Ammon's horn (tissue), 1 donor: ENCODE results near the gene SDR42E1.
"Not testable (repeated sequence)": the region's sequence is repeated elsewhere in the genome, so short reads cannot be mapped to it uniquely, and the experiment has no call there.

Experiments used
- DNase-seq: peaks from one replicate; pipeline ENCODE4 v3.0.0-alpha.2; 2016; ENCODE audit warnings: low spot score

Gene SDR42E1

DNA sequence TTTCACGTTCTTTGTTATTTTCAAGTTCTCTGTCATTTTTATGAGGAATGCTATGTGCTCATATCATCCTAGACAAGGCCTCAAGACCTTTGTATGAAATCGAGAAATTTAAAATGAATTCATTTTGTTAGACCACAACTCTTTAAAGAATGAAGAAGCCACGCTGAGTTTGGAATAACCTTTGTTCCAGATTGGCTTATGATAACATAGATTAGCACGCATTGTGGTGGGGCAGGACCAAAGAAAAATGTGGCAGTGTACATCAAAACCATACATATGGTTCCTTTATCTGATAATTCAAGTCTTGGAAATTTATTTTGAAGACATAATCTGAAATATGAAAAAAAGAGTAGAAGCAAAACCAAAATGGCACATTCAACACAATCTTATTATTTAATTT lies 26.0 kb upstream of the SDR42E1 start:
- no peak for DNase-seq

DNA sequence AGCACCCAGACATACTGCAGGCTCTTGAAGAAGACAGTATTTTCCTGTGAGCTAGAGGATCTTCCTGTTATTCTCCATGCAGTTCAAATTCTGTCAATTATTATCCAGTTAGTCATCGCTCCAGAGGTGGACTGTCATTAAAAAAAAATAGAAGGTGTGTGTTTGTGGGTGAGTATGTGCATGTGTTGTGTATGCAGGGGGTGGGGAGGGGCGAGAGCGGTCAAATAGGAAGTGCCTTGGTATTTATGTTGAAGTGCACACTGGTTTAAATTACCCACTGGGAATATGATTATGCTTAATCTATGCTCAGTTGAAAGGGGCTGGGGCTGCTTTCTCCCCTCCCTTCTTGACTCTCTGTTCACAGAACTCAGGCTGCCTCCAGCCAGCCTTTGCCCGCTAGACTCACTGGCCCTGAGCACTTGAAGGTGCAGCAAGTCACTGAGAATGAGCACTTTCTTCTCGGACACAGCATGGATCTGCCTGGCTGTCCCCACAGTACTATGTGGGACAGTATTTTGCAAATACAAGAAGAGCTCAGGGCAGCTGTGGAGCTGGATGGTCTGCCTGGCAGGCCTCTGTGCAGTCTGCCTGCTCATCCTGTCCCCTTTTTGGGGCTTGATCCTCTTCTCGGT lies 23.8 kb upstream of the SDR42E1 start, which contains the start of gene HSD17B2:
TSS of gene HSD17B2 (plus strand) at position 273 of the 632 bp plus-strand sequence. CDS start at position 445, 172 bp downstream.
- no peak for DNase-seq

DNA sequence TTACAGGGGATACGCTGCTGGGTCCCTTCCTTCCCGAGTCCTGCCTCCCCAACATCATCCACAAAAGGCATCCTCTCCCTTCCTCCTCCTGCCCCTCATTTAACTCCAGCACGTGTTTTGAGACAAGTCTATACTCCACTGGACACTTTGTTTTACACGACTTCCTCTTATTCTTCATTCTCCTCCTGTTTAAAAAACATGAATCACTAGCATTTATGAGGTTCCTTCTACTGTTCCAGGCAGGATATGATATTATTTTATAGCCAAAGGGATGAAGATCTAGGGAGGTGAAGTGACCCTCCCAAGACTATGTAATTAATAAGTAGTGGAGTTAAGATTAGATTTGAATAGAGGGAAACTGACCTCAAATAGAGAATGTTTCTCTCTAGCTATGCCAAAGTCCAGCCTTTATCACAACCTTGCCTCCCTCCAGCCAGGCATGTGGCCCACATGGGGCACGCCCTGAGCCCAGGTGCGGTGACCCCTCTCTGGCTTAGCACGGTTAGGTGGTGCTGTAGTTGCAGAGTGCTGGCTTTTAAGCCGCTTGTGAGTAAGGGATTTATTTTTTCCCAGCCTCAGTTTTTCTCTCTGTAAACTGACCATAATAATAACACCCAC lies 22.5 kb upstream of the SDR42E1 start:
- DNase-seq = no peak

DNA sequence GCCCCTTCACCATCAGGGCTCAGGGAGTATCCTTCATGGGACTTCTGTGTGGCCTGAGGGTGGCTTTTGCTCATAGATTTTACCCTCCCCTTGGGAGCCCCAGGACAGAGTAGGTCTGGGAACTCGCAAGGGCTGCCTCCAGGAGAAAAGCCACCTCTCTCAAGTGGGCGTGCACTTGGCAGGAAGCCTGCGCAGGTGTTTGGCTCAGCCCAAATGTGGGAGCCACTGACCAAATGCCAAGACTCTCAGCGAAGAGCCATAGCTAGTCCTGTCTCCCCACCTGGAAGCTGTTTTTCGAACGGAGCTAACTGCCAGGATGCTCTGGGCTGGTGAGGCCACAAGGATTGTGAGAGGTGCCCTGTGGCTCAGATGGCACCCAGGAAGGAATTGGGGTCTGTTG lies 21.7 kb upstream of the SDR42E1 start:
- no peak for DNase-seq

DNA sequence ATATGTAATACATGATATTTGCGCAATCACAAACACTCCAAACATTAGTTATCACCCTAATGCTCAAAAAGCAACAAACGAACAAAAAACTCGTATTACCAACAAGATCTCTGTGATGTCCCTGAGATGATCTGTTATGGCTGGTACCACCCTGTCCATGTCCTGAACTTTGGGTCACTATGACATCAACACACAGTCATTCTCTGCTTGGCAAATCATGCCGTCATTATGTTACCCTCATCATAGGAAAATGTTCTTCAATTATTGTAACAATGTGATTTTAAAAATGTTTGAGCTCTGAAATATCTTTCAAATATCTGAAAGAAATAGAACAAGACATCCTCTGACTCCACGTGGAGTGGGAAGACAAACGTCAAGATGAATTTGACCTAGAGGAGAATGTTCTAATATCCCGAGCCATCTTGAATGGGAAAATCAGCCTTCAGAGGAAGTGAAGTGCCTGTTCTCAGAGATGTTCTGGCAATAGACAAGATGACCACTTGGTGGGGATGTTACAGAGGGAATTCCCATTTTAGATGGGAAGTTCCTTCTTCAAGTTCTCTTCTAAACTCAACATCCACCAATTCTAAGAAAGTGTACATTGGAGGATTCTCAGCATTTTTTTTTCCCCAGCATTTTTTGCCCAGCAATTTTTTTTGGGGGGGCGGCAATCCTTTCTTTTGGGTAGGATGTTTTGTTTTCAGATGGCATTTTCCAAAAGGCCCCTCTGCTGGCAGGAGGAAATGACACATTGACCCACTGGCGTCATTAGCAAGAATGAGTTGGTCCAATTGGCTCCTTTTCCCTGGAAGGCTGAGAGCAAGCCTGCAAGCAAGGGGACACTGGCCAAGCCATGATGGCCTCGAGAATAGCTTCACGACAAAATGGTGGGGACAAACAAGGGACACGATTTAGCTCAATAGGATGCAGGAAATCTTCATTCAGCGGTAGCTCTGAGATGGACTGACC lies 20.1 kb upstream of the SDR42E1 start:
- peak; percentile 69 for DNase-seq

DNA sequence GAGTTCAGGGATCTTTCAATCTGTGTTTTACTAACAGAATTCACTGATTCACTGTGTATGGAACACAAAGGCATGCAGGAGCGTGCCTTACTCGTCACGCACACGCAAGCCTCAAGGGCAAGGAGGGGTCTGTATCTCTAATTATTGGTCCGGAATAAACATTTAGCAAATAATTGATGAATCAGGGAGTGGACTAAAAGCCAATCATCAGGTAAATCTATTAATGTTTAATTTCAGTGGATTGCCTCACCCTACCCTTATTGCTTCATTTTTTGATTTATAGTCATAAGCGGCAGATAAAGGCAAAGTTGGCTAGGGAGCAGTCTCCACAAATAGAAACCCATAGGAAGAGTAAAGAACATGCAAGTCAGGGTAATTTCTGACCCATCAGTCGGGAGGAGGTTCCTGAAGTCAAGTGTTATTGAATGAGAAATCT lies 16.4 kb upstream of the SDR42E1 start:
- DNase-seq = no peak

DNA sequence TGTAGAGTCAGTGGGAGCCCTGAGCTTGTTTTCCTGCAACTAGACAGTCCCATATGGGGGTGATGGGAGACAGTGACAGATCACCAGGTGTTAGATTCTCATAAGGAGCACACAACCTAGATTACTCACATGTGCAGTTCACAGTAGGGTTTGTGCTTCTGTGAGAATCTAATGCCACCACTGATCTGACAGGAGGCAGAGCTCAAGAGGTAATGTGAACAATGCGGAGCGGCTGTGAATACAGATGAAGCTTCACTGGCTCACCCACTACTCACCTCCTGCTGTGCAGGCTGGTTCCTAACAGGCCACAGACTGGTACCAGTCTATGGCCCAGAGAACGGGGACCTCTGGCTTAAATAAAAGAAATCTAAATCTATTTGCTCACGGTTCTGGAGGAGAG lies 13.6 kb upstream of the SDR42E1 start:
- no peak for DNase-seq

DNA sequence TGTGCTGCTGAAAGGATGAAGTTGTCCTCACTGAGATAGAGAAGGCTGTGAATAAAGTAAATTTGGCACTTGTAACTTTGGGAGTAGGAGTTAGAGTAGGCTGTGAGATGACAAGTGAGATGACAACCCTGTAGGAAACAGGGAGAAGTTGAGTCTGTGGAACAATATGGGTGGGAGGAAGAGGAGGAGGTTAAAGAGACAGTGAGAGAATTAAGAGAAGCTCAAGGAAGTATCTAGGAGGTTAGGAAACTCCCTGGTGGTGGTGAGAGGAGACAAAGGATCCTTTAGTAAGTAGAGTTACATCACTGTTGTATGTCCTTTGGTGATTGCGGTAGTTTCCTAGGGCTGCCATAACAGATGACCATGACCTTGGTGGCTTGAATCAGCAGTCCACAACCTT lies 13.0 kb upstream of the SDR42E1 start:
- DNase-seq = no peak

DNA sequence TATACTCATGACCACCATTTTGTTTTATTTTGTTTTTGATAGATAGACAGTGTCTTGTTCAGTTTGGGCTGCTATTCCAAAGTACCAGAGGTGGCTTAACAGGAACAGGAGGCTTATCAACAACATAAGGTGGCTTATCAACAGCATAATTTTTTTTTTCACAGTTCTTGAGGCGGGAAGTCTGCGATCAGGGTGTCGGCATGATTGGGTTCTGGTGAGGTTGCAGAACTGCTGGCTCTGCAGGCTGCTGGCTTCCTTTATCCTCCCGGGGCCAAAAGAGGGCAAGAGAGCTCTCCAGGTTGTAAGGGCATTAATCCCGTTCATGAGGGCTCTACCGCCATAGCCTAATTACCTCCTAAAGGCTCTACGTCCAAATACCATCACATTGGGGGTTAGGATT lies 11.9 kb upstream of the SDR42E1 start:
- DNase-seq = no peak

DNA sequence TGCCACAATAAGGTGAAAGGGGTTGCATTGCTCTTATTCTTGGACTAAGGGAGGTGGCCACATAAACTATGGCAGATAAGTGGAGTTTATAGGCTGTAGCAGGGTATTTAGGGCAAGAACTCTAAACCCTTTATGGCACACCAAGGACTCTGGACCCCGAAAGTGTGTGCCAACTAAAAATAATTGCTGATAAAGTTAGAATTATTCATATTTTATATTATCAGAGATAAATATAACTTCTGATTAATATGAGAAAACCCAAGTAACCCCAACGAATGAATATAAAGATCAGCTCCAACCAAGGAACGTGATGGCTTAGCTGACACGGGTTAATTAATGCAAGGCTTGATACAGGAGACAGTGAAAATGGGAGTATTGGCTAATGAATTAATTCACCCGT lies 8.8 kb upstream of the SDR42E1 start:
- DNase-seq = no peak

DNA sequence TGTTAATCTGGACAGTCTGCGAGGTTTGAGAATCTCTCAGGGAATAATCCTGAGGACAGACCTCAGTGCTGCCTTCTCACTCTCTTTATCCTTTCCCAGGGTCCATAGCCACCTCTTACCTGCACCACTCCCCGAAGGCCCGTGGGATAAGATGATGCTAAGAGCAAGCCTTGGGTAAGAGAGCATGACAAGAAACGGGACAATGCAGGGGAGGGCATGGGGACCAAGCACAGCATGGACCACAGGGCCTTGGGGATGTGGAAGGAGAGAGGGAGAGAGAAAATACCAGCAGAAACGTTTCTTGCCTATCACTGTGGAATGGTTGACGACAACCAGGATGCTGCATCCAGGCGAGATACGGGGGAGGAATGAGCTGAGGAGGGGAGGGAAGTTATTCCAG lies 8.3 kb upstream of the SDR42E1 start:
- DNase-seq = no peak

DNA sequence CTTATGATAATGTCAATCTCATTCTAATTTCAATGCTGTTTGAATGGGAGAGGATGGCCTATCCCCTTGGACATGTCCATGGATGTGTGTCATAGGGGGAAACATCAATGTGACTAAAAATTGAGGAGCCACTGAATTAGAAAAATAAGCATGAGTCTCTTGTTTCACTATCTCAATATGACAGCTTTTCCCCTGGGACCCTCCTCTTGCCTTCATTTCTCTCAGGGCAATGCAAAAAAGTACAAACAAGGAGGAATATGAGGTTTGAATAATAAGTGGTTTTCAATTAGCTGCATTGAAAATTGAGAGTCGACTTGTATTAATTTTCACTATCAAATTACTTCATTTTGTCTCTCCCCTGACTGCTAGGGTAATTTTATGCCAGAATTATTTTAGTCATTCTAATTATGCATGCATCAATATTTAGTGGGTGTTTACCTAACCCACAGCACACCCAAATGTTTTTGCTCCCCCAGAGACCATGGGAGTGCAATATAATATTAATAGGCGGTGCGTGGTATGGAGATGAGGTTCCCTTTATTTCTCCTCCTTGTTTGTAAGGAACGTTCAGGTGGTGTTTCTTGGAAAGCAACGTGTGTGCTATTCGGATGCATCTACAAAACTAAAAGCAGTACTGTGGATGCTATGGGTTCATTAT lies 6.8 kb upstream of the SDR42E1 start:
- DNase-seq = no peak

DNA sequence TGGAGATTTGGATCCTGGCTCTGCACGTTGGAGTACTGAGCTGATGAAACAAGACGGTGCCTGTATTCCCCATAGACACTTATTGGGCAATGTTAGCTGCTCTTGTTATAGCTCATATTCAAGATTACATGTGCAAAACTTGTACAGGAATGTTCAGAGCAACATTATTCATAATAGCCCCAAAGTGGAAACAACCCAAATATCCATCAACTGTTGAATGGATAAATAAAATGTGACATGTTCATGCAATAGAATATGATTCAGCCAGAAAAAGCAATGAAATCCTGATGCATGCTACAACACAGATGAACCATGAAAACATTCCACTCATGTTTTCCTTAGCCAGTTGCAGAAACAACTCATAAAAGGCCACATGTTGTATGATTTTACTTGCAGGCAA lies 5.7 kb upstream of the SDR42E1 start:
- DNase-seq = no peak

DNA sequence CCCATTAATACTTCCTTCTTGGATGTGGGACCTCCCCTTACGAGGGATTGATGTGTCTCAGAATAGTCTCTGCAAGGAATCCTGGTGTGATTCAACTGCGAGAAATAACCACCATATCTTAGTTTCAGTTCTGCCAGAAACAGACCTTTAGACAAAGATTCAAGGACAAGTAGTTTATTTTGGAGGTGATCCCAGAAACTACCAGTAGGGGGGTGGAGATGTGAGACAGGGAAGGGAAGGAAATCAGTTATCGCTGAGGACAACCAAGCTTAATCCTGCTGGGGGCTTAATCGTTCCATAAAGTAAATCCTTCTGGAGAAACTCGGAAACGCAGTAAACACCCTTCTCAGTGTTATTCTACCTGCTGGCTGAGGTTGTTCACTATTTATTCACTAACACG lies 5.0 kb upstream of the SDR42E1 start:
- no peak for DNase-seq

DNA sequence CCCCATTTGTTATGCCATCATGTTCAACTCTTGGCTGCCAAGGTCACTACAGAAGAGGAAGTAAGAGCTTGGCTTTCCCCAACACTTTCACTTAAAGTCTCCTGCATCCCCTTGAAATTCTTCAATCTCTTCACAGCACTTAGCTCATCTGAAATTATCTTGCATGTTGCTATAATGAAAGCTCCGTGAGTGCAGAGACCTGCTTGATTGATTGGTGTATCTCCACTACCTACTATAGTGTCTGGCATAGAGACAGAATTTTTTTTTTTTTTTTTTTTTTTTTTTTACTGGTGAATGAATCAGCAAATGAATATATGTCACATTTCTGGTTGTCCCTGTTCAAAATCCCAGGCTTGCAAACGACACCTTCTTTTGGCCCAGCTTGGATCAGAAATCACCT lies 1.9 kb upstream of the SDR42E1 start:
- no peak for DNase-seq

DNA sequence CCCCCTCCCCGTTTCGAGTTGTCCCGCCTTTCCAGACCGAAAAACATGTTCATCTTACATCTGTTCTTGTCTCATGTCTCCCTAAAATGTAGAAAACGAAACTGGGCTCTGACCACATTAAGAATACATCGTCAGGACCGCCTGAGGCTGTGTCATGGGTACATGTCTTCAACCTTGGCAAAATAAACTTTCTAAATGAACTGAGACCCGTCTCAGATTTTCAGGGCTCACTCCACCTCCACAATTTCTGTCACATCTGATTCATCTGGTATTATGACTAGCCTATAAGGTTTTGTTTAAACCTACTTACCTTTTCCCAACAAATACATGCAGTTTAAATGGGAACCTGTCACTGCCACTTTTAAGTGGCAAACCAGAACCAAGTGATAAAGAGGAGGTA lies 621 bp downstream of the SDR42E1 start:
- no peak for DNase-seq

DNA sequence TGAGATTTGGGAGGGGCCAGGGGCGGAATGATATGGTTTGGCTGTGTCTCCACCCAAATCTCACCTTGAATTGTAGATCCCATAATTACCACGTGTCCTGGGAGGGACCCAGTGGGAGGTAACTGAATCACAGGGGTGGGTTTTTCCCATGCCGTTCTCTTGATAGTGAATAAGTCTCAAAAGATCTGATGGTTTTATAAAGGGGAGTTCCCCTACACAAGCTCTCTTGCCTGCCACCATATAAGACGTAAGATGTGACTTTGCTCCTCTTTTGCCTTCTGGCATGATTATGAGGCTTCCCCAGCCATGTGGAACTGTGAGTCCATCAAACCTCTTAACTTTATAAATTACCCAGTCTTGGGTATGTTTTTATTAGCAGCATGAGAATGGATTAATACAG lies 1.5 kb downstream of the SDR42E1 start:
- not testable (repeated sequence) for DNase-seq

DNA sequence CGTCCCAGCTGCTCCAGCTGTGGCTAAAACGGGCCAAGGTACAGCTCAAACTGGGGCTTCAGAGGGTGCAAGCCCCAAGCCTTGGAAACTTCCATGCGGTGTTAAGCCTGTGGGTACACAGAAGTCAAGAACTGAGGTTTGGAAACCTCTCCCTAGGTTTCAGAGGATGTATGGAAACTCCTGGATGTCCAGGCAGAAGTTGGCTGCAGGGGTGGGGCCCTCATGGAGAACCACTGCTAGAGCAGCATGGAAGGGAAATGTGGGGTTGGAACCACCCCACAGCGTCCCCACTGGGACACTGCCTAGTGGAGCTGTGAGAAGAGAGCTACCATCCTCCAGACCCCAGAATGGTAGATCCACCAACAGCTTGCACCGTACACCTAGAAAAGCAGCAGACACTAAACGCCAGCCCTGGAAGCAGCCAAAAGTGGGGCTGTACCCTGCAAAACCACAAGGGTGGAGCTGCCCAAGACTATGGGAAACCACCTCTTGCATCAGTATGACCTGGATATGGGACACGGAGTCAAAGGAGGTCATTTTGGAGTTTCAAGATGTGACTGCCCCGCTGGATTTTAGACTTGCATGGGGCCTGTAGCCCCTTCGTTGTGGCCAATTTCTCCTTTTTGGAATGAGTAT lies 2.2 kb downstream of the SDR42E1 start:
- no peak for DNase-seq

DNA sequence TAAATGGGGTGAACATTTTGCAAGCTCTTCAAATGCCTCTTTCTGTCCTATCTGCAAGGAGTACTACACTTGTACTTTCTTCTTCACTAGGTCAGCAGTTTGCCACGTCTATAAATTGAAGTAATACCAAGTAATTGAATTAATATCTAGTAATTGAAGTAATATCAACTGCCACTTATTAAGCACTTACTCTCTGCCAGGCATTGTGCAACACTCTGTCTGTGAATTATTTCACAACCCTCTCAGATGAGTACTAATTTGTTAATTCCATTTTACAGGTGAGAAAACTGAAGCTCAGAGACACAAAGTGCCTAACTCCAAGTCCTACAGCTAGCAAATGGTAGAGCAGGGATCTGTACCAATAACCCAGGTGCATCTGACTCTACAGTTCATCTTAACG lies 4.1 kb downstream of the SDR42E1 start:
- DNase-seq = no peak

DNA sequence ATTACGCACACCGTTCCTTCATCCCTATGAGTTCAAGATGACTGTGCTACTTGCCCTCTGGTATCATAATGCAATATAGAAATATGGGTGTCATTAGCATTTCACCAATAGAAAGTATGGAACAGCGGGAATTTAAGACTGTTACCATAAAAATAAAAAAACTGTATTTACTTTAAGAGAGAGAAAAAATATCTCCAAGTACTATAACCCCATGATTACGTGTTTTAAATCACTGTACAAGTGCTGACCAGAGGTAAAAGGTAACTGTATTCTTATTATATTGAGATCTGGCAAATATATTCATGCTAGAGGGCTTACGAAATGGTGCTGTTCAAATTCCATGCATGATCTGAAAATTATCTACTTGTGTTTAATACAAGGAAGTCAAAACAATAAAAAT lies 5.2 kb downstream of the SDR42E1 start:
- DNase-seq = no peak

DNA sequence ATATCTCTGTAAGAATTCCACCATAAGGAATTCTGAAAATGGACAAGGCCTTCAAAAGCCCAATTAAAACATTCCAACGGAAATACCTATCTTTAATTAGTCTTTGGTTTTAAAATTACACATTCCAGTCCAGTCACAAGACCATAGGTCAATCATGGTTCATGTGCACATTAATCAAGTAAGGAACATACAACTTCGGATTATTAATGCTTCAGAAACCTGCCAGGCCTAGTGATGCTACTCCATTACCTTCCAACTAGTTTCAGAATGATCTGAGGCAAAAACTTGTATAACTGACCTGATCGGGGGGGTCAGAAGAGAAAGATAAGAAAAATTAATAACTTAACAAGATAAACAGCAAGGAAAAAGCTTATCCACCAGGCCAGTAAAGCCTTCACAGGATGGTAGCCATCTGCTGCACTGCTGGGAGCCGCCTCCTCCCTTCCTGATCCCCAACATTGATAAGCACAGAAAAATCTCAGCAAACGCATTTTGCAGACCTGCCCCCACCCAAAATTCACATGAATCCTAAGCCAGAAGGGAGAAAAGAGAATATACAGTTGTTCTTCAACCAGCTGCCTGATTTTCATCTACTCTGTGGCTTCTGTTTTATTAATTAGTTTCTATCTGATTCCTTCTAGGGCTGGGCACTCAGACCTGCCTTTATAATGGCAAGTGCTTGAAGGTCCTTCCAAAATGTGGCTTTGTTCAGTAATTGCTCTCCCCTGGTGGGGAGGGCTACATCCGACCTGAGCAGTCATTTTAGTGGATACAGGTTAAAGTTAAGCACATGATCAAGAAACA lies 6.0 kb downstream of the SDR42E1 start:
- peak; percentile 22 for DNase-seq
